Lung (tissue), 12 donors: Measurements from ENCODE around the gene PARD6B. TPM values are rescaled to one million over a fixed set of nuclear protein-coding genes. Genes with fewer than 3 reads are reported as not detected.

ENCODE experiments used
- ATAC-seq: fragments of 200-7000 bp; cut with Tn5 transposase; one replicate; pipeline ENCODE4 v1.9.1; 2020; ENCODE audit warnings: moderate number of reproducible peaks; ENCODE audit not compliant: insufficient read depth, low FRiP score
- DNase-seq, 3 donors: peaks; one replicate each; pipeline ENCODE4 v3.0.0-alpha.2; 2013 to 2017
- H3K27ac ChIP-seq, 2 donors: one replicate each; pipeline ENCODE4 v1.5.1; 2013; ENCODE audit warnings: mild to moderate bottlenecking in 2 of 2, moderate library complexity in 2 of 2, control low read depth in 1 of 2, inconsistent platforms in 1 of 2, low read depth in 1 of 2, low read length in 1 of 2
- H3K27me3 ChIP-seq, 3 donors: one replicate each; pipeline ENCODE4 v1.5.1; 2013; ENCODE audit warnings: low read length in 2 of 3; ENCODE audit not compliant: control insufficient read depth in 3 of 3, insufficient read depth in 3 of 3
- H3K36me3 ChIP-seq, 4 donors: one replicate each; pipeline ENCODE4 v1.5.1; 2013; ENCODE audit warnings: low read length in 4 of 4, mild to moderate bottlenecking in 1 of 4, moderate library complexity in 1 of 4; ENCODE audit not compliant: control insufficient read depth in 4 of 4, insufficient read depth in 4 of 4
- H3K4me1 ChIP-seq, 5 donors: one replicate each; pipeline ENCODE4 v1.5.1; 2013; ENCODE audit warnings: low read length in 5 of 5, mild to moderate bottlenecking in 2 of 5, moderate library complexity in 1 of 5; ENCODE audit not compliant: control insufficient read depth in 5 of 5, insufficient read depth in 5 of 5
- H3K4me3 ChIP-seq: one replicate; pipeline ENCODE4 v1.5.1; 2013; ENCODE audit warnings: mild to moderate bottlenecking, control low read depth, moderate library complexity
- H3K9ac ChIP-seq, 2 donors: one replicate each; pipeline ENCODE4 v1.5.1; 2013; ENCODE audit warnings: low read length in 2 of 2, control low read depth in 1 of 2; ENCODE audit not compliant: insufficient read depth in 1 of 2
- H3K9me3 ChIP-seq, 4 donors: one replicate each; pipeline ENCODE4 v1.5.1; 2013; ENCODE audit warnings: low read length in 3 of 4, mild to moderate bottlenecking in 1 of 4, moderate library complexity in 1 of 4; ENCODE audit not compliant: control insufficient read depth in 4 of 4, insufficient read depth in 3 of 4
- WGBS, 2 donors: extraction: QIAGEN DNeasy Blood & Tissue Kit; methylation state at CpG; one replicate each; pipeline ENCODE4 v1.1.7; 2013; 5-methylcytosine and 5-hydroxymethylcytosine counted together
- polyA plus RNA-seq, 2 donors: library from polyadenylated mRNA; stranded (reverse); fragments of 200-250 nt; gene quantifications; one replicate each; pipeline ENCODE4 v1.2.1, GENCODE V29; 2013
- total RNA-seq, 2 donors: library from RNA; depleted of rRNA in 1 of 2; stranded (reverse); fragments of >200 nt in 1 of 2; gene quantifications; one replicate each; pipeline ENCODE4 v1.2.1, GENCODE V29; 2014 to 2021
- TF ChIP-seq, protein P1 (sequence below): IDR thresholded peaks from 2 replicates; pipeline ENCODE4 v1.5.1; 2012; ENCODE audit warnings: mild to moderate bottlenecking; ENCODE audit errors: control extremely low read depth, extremely low read depth
- donor health status: control.
- donor health status: control.
- donor health status: Bipolar disorder and iron deficiency.
- donor health status: healthy.
- donor health status: DM: yes; HTN: yes; CAD: no.

Gene PARD6B
- total and polyA plus RNA-seq, 4 donors, result 2.0 to 41.8 (median 25.8) TPM

DNA sequence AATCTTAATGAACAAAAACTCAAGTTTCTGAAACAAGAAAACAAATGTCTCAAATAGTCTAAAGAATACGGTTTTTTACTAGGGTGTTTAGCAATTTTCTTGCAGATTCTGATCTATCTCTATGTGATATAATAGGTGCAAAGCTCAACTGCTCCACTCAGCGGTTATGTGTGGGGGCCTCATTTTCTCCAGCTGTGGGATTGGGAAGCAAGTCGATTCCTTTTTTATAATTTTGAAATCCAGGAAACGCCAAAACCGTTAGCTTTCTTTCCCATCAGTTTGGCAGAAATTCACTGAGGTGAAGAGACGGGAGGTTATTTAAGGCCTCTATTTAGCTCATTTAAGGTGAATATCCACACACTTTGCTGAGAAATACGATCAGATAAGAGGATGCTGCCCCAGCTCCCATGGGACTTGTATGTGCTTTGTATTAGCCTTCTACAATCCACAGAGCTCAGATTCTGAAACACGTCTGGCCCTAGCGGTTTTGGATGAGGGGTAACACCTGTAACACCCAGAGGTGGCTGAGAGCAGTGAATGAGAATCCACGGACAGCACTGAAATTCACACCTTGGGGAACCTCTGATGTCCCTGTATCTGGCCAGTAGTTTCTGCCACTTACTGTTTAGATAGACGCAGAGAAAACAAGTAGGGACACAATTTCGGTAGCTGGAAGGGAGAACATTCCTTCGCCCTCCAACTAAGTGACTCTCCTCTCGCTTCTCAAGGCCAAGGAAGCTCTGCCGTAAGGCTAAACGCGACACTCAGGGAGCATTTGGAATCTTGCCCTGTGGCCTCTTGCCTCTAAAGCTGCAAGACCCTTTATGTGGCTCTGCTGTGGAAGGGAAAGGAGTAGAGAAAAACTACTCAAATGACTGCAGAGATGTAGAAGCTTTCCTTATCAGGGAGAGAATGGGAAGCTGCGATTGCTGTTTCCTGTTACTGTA is 56.9 kb downstream of the PARD6B start:
- 57 to 59% methylated on average over 18 of the region's 18 CpGs for WGBS, 2 donors
- no peaks in the 10 kb centered on the region for H3K36me3 ChIP-seq
- peaks cover 0 to 26% (median 6%) of the 10 kb centered on the region in 5 donors for H3K4me1 ChIP-seq
- DNase-seq (peak; percentile 72 to 87 (median 86)), ATAC-seq (no peak)
- no peaks in the 10 kb centered on the region for H3K9me3 ChIP-seq
- no peaks in the 10 kb centered on the region for H3K27me3 ChIP-seq
- H3K9ac ChIP-seq, result peak overlapping the region in 1 of 2 donors; percentile 65
- no peak overlapping the region for H3K4me3 ChIP-seq
- TF ChIP-seq, protein P1, sequence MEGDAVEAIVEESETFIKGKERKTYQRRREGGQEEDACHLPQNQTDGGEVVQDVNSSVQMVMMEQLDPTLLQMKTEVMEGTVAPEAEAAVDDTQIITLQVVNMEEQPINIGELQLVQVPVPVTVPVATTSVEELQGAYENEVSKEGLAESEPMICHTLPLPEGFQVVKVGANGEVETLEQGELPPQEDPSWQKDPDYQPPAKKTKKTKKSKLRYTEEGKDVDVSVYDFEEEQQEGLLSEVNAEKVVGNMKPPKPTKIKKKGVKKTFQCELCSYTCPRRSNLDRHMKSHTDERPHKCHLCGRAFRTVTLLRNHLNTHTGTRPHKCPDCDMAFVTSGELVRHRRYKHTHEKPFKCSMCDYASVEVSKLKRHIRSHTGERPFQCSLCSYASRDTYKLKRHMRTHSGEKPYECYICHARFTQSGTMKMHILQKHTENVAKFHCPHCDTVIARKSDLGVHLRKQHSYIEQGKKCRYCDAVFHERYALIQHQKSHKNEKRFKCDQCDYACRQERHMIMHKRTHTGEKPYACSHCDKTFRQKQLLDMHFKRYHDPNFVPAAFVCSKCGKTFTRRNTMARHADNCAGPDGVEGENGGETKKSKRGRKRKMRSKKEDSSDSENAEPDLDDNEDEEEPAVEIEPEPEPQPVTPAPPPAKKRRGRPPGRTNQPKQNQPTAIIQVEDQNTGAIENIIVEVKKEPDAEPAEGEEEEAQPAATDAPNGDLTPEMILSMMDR, result no peak
- H3K27ac ChIP-seq, result peak overlapping the region in 1 of 2 donors; percentile 33

DNA sequence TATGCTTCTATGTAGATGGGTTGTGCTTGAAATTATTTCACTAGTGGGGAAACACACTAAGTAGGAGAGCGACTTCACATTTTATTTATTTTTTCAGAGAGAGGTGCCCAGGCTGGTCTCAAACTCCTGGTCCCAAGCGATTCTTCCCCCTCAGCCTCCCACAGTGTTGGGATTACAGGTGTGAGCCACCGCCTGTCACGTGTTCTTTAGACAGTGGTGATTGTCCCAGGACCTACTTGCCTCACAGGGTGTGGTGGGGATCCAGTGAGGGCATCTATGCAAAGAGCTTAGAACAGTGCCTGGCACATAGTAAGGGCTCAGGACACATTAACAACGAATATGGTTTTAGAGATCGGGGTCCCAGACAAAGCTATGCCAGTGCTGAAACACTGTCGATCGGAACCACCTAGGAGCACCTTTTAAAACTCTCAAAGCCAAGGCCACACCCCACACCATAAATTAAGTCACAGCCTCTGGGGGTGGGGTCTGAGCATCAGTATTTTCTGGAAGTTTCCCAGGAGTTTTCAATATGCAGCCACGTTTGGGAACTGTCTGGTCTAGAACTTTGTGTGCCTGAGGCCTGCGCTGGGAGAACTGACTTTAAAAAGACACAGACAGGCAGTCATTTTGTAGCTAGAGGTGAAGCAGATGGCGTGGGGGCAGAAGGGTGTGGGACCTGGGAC is 58.7 kb downstream of the PARD6B start:
- Histone ChIP-seq H3K9me3 (no peaks in the 10 kb centered on the region), H3K9ac (peak overlapping the region in 1 of 2 donors; percentile 68), H3K4me3 (no peak overlapping the region), H3K27ac (peak overlapping the region in 1 of 2 donors; percentile 77), H3K4me1 (peaks cover 0 to 32% (median 6%) of the 10 kb centered on the region in 5 donors), H3K27me3 (no peaks in the 10 kb centered on the region), H3K36me3 (no peaks in the 10 kb centered on the region)
- no peak for DNase-seq
- TF ChIP-seq, protein P1, result no peak
- WGBS, 2 donors, result 76 to 84% methylated on average over 11 of the region's 11 CpGs
- ATAC-seq, result no peak

DNA sequence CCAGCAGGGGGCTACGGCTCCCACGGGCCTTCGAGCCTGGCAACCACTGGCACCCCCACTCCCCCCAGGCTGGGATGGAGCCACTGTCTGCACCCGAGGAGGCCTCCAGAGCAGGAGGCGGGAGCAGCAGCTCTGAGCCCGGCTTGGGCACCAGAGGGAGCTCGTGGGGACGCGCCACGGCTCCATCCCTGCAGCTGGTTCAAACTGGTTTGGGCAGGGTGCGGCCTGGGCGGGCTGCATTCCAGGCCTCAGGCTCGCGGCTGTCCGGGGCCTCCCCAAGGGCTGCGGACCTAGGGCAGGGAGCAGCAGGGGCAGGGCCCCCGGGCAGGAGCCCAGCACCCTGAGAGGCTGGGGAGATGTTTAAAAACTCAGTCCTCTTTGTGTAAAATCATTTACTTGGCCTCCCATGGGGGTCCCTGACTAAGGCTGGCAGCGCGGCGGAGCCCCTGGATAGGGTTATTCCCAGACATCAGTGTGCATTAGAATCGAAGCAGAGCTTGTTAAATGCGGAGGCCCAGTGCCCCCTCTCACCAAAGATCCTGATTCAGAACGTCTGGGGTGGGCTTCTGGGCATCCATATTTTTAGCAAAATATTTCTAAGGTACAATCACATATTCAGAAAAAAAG is 59.4 kb downstream of the PARD6B start:
- WGBS, 2 donors, result 16 to 21% methylated on average over 22 to 23 of the region's 23 CpGs
- ATAC-seq, result peak; percentile 77
- Histone ChIP-seq H3K9ac (peak overlapping the region in 1 of 2 donors; percentile 79), H3K4me3 (no peak overlapping the region), H3K27ac (peak overlapping the region in 1 of 2 donors; percentile 77), H3K36me3 (no peaks in the 10 kb centered on the region), H3K27me3 (no peaks in the 10 kb centered on the region), H3K9me3 (no peaks in the 10 kb centered on the region), H3K4me1 (peaks cover 0 to 32% (median 6%) of the 10 kb centered on the region in 5 donors)
- peak; percentile 94 to 96 (median 95) for DNase-seq
- TF ChIP-seq, protein P1, result peak; percentile 48
